GM12878 (cell line): ENCODE measurements around the gene MED22. TPM values are rescaled to one million over a fixed set of nuclear protein-coding genes. Genes with fewer than 3 reads are reported as not detected.

Experiments
- ATAC-seq: fragments of 200-7000 bp; cut with Tn5 transposase; 3 replicates; pipeline ENCODE4 v1.9.1; 2020; ENCODE audit warnings: mild to moderate bottlenecking, moderate library complexity
- BruUV-seq: library from RNA; stranded (reverse); fragments of 400-500 nt; replicated peaks from 2 replicates; lab custom pipeline; 2021; lab: Mats Ljungman, UMichigan
- CTCF ChIA-PET: fragments of 300-600 bp; sonication (Branson Sonifier 250); formaldehyde crosslinking; extraction: SDS; loops from one replicate; lab custom pipeline; 2021; ENCODE audit warnings: inconsistent platforms; lab: Yijun Ruan, JAX
- POLR2A ChIA-PET: fragments of 350-600 bp; formaldehyde crosslinking; extraction: SDS; loops from one replicate; lab custom pipeline; 2021; ENCODE audit warnings: inconsistent platforms; lab: Charles Lee
- RAD21 ChIA-PET: fragments of 300-600 bp; sonication (Branson Sonifier 250); formaldehyde crosslinking; loops from one replicate; lab custom pipeline; 2023; ENCODE audit warnings: antibody characterized with exemption; ENCODE audit not compliant: unreplicated experiment; lab: Charles Lee
- SMC1A ChIA-PET: fragments of 300-600 bp; sonication (Branson Sonifier 250); formaldehyde crosslinking; loops from one replicate; lab custom pipeline; 2023; ENCODE audit not compliant: unreplicated experiment, uncharacterized antibody; lab: Charles Lee
- DNase-seq: peaks from one replicate; pipeline ENCODE4 v3.0.0-alpha.2; 2011; ENCODE audit warnings: low read depth, low spot score
- FAIRE-seq: peaks from 3 replicates; lab custom pipeline; 2011; peaks lifted over from hg19 to GRCh38; lab: Jason Lieb, UNC
- H2AFZ ChIP-seq: 2 replicates; pipeline ENCODE4 v1.6.0; 2011; ENCODE audit warnings: low read depth, low read length, control low read depth; ENCODE audit not compliant: control insufficient read depth
- H3K27ac ChIP-seq: 2 replicates; pipeline ENCODE4 v1.5.1; 2011; ENCODE audit warnings: control low read depth; ENCODE audit not compliant: control insufficient read depth, insufficient read depth
- H3K27me3 ChIP-seq, 2 experiments: replicated peaks in 1 of 2; 2 replicates each; pipeline versions ENCODE4 v1.6.0 to v1.6.1; 2011; ENCODE audit warnings: low read length in 1 of 2; ENCODE audit not compliant: control insufficient read depth in 2 of 2, insufficient read depth in 2 of 2
- H3K36me3 ChIP-seq, 2 experiments: 2 replicates each; pipeline ENCODE4 v1.5.1; 2011; ENCODE audit warnings: low read length in 1 of 2; ENCODE audit not compliant: control insufficient read depth in 2 of 2, insufficient read depth in 2 of 2
- H3K4me1 ChIP-seq: 2 replicates; pipeline ENCODE4 v1.6.1; 2011; ENCODE audit warnings: mild to moderate bottlenecking, low read length, moderate library complexity, mixed read lengths; ENCODE audit not compliant: control insufficient read depth, insufficient read depth
- H3K4me2 ChIP-seq: 2 replicates; pipeline ENCODE4 v1.6.0; 2011; ENCODE audit warnings: control low read depth; ENCODE audit not compliant: control insufficient read depth, insufficient read depth
- H3K4me3 ChIP-seq: fragments of 200-600 bp; sonication (generic); 2 replicates; pipeline ENCODE4 v1.5.1; 2016
- H3K79me2 ChIP-seq: 2 replicates; pipeline ENCODE4 v1.6.0; 2011; ENCODE audit warnings: low read length; ENCODE audit not compliant: control insufficient read depth, insufficient read depth
- H3K9ac ChIP-seq: 2 replicates; pipeline ENCODE4 v1.8.0; 2011; ENCODE audit warnings: low read length, control low read depth, mixed read lengths; ENCODE audit not compliant: control insufficient read depth, insufficient read depth
- H3K9me3 ChIP-seq: replicated peaks from 3 replicates; pipeline ENCODE4 v1.5.1; 2011; ENCODE audit warnings: mild to moderate bottlenecking, low read length; ENCODE audit not compliant: control insufficient read depth, insufficient read depth
- H4K20me1 ChIP-seq: 2 replicates; pipeline ENCODE4 v1.6.0; 2011; ENCODE audit not compliant: control insufficient read depth, insufficient read depth
- CBFB ChIP-seq: IDR thresholded peaks from 2 replicates; pipeline ENCODE4 v1.6.1; 2016; ENCODE audit warnings: antibody characterized with exemption, low read depth
- CHD2 ChIP-seq: IDR thresholded peaks from 2 replicates; pipeline ENCODE4 v1.6.1; 2011; ENCODE audit warnings: low read depth, low read length, improper control_type of control experiment, borderline replicate concordance
- GABPA ChIP-seq: IDR thresholded peaks from 2 replicates; pipeline ENCODE4 v1.6.1; 2014; ENCODE audit warnings: antibody characterized with exemption, low read depth, mild to moderate bottlenecking, inconsistent platforms
- KDM1A ChIP-seq: fragments of 200-600 bp; sonication (generic); IDR thresholded peaks from 2 replicates; pipeline ENCODE4 v1.6.1; 2016; ENCODE audit warnings: borderline replicate concordance
- MXI1 ChIP-seq: fragments of 150-350 bp; IDR thresholded peaks from 2 replicates; pipeline ENCODE4 v1.6.1; 2011; ENCODE audit warnings: low read depth, mild to moderate bottlenecking, inconsistent platforms, low read length, improper control_type of control experiment
- NR2F1 ChIP-seq: fragments of 450-650 bp; conservative IDR thresholded peaks from 2 replicates; pipeline ENCODE4 v1.6.1; 2017; ENCODE audit warnings: mild to moderate bottlenecking
- SREBF2 ChIP-seq: IDR thresholded peaks from 2 replicates; pipeline ENCODE4 v1.6.1; 2012; ENCODE audit warnings: mild to moderate bottlenecking, low read length
- YY1 ChIP-seq: IDR thresholded peaks from 2 replicates; pipeline ENCODE4 v1.6.1; 2011; ENCODE audit warnings: low read depth, mild to moderate bottlenecking, low read length
- WGBS: methylation state at CpG from one replicate; pipeline ENCODE4 v1.1.6; 2016; ENCODE audit warnings: low lambda C conversion rate; ENCODE audit not compliant: insufficient replicate concordance, insufficient coverage; ENCODE audit errors: missing lambda C conversion rate; 5-methylcytosine and 5-hydroxymethylcytosine counted together
- in situ Hi-C: fragments of 300-500 bp; cut with MboI; formaldehyde crosslinking; loops from 9 replicates; pipeline ENCODE4 v1.14.3; 2018; ENCODE audit warnings: mixed read lengths
- intact Hi-C: fragments of 100-400 bp; cut with micrococcal nuclease; formaldehyde crosslinking; loops from one replicate; pipeline ENCODE4 v1.14.2; 2022; ENCODE audit not compliant: unreplicated experiment
- polyA plus RNA-seq, 11 experiments: library from polyadenylated mRNA; depleted of rRNA in 4 of 11; unstranded in 6 of 11; stranded (reverse) in 5 of 11; fragments of >200 nt; fragmentation: Nextera tagmentation in 4 of 11; fragmentation: Illumina TruSeq in 1 of 11; extraction: Ambion mirVana in 4 of 11; extraction: Trizol in 1 of 11; gene quantifications; 1 replicate in 1 of 11; 2 replicates in 10 of 11; pipeline versions ENCODE4 v1.2.1 to v1.2.3, GENCODE V29; 2011 to 2016; ENCODE audit warnings: inconsistent platforms in 2 of 11, missing spikeins in 2 of 11, low read depth in 1 of 11
- total RNA-seq, 4 experiments: library from RNA; depleted of rRNA in 3 of 4; stranded (reverse); fragments of >200 nt in 3 of 4; fragmentation: Illumina TruSeq in 1 of 4; extraction: Trizol in 1 of 4; gene quantifications; 2 replicates each; pipeline versions ENCODE4 v1.2.1 to v1.2.3, GENCODE V29; 2013 to 2021
- TF ChIP-seq, protein P1 (sequence below), 3 experiments: IDR thresholded peaks in 2 of 3; conservative IDR thresholded peaks in 1 of 3; 2 replicates each; pipeline ENCODE4 v1.5.1; 2011; ENCODE audit warnings: low read depth in 3 of 3, low read length in 3 of 3, mild to moderate bottlenecking in 3 of 3, control low read depth in 2 of 3, moderate library complexity in 2 of 3, inconsistent platforms in 1 of 3, mixed read lengths in 1 of 3; ENCODE audit not compliant: control insufficient read depth in 2 of 3, insufficient read depth in 1 of 3; ENCODE audit errors: extremely low read depth in 1 of 3
- TF ChIP-seq, protein P2 (sequence below): fragments of 450-650 bp; formaldehyde crosslinking; IDR thresholded peaks from 2 replicates; pipeline ENCODE4 v1.4.0; 2020; ENCODE audit warnings: mild to moderate bottlenecking, moderate library complexity
- TF ChIP-seq, protein P3 (sequence below): fragments of 150-350 bp; IDR thresholded peaks from 2 replicates; pipeline ENCODE4 v1.6.1; 2014; ENCODE audit warnings: mild to moderate bottlenecking, low read depth, low read length
- TF ChIP-seq, protein P4 (sequence below): fragments of 450-650 bp; formaldehyde crosslinking; IDR thresholded peaks from 2 replicates; pipeline ENCODE4 v1.4.0; 2022; ENCODE audit warnings: mild to moderate bottlenecking, moderate library complexity

The MED22 gene
- total and polyA plus RNA-seq, 10 of the 15 experiments (the other 5 are each of a cell fraction or from before 2014, with no cell fraction given): 1.4 to 42.1 (median 24.6) TPM

DNA sequence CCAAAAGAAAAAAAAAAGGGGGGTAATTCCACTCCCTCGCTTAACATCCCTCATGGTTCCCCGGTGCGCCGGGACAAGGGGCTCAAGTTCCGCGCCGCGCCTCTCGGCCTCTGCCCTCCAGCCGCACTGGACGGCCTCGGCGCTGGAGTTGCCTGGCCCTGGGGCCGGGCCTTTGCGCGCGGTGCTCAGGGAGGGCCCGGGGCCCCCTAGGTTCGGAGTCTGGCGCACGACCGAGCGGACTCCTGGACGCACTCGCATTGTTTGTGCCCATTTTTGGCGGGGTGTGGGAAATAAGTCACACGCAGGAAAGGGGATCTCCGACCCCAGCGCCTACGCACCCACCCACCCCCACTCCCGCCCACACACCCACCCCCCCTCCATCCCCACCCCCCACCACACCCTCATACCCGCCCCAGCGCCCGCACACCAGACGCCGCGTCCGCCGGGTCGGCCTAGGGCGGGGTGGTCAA is 381 bp downstream of the MED22 start:
- Histone ChIP-seq H3K4me2 (no peak overlapping the region), H3K27ac (peak overlapping the region; percentile 96), H3K4me1 (peaks cover 12% of the 10 kb centered on the region), H3K9me3 (no peaks in the 10 kb centered on the region), H3K9ac (peak overlapping the region; percentile 90), H3K79me2 (peaks cover 47% of the 10 kb centered on the region), H3K4me3 (peak overlapping the region; percentile 100), H4K20me1 (no peaks in the 10 kb centered on the region; the same call in 1 of the 2 replicates), H2AFZ (peak overlapping the region; percentile 1), H3K27me3 (no peaks in the 10 kb centered on the region), H3K36me3 (peaks cover 34 to 37% of the 10 kb centered on the region in 2 experiments)
- ChIA-PET POLR2A (interaction anchor here (0.7 to 2.9 kb wide), 8 partner anchors 9 to 201 kb away, joined by 3 to 13 read pairs (median 6); partner anchors contain the start of genes CACFD1, STKLD1, SURF1 and SURF2), RAD21 (interaction anchor here (1.1 kb wide), 1 partner anchor 29 kb away, joined by 4 read pairs; the partner anchor contains the start of gene STKLD1), CTCF (interaction anchor here (0.6 to 1.9 kb wide), 3 partner anchors 18 to 27 kb away, joined by 3 to 6 read pairs (median 4); no protein-coding TSS in a partner anchor), SMC1A (interaction anchor here (0.9 to 1.1 kb wide), 5 partner anchors 12 to 69 kb away, joined by 3 to 5 read pairs (median 4); partner anchors contain the start of gene STKLD1)
- BruUV-seq: no TSS peak
- DNase-seq (peak; percentile 28), FAIRE-seq (no peak), ATAC-seq (peak; percentile 73)
- in situ Hi-C loops (no loop called here), intact Hi-C loops (loop anchor here (1.0 to 5.0 kb wide), 2 partner anchors 11 to 130 kb away; partner anchors contain the start of genes SLC2A6 and SURF6)
- WGBS: 2% methylated on average over 17 of the region's 41 CpGs
- no peak for TF ChIP-seq KDM1A
- TF ChIP-seq, protein P1, sequence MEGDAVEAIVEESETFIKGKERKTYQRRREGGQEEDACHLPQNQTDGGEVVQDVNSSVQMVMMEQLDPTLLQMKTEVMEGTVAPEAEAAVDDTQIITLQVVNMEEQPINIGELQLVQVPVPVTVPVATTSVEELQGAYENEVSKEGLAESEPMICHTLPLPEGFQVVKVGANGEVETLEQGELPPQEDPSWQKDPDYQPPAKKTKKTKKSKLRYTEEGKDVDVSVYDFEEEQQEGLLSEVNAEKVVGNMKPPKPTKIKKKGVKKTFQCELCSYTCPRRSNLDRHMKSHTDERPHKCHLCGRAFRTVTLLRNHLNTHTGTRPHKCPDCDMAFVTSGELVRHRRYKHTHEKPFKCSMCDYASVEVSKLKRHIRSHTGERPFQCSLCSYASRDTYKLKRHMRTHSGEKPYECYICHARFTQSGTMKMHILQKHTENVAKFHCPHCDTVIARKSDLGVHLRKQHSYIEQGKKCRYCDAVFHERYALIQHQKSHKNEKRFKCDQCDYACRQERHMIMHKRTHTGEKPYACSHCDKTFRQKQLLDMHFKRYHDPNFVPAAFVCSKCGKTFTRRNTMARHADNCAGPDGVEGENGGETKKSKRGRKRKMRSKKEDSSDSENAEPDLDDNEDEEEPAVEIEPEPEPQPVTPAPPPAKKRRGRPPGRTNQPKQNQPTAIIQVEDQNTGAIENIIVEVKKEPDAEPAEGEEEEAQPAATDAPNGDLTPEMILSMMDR (IDR thresholded peaks at IDR 0.05 in 2 of 3, conservative IDR thresholded peaks at IDR 0.05 in 1 of 3; ENCODE audit: control insufficient read depth in 2 of 3, extremely low read depth in 1 of 3, insufficient read depth in 1 of 3, low read depth in 3 of 3, low read length in 3 of 3): 0 out of 6 replicates have a peak, but pooled peaks of 1 of the 3 experiments have one; percentile 1
- no peak for TF ChIP-seq CBFB
- TF ChIP-seq, protein P2, sequence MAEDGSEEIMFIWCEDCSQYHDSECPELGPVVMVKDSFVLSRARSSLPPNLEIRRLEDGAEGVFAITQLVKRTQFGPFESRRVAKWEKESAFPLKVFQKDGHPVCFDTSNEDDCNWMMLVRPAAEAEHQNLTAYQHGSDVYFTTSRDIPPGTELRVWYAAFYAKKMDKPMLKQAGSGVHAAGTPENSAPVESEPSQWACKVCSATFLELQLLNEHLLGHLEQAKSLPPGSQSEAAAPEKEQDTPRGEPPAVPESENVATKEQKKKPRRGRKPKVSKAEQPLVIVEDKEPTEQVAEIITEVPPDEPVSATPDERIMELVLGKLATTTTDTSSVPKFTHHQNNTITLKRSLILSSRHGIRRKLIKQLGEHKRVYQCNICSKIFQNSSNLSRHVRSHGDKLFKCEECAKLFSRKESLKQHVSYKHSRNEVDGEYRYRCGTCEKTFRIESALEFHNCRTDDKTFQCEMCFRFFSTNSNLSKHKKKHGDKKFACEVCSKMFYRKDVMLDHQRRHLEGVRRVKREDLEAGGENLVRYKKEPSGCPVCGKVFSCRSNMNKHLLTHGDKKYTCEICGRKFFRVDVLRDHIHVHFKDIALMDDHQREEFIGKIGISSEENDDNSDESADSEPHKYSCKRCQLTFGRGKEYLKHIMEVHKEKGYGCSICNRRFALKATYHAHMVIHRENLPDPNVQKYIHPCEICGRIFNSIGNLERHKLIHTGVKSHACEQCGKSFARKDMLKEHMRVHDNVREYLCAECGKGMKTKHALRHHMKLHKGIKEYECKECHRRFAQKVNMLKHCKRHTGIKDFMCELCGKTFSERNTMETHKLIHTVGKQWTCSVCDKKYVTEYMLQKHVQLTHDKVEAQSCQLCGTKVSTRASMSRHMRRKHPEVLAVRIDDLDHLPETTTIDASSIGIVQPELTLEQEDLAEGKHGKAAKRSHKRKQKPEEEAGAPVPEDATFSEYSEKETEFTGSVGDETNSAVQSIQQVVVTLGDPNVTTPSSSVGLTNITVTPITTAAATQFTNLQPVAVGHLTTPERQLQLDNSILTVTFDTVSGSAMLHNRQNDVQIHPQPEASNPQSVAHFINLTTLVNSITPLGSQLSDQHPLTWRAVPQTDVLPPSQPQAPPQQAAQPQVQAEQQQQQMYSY: no peak
- 0 out of 2 replicates have a peak, but pooled peaks have one; percentile 14 for TF ChIP-seq YY1
- TF ChIP-seq, protein P3, sequence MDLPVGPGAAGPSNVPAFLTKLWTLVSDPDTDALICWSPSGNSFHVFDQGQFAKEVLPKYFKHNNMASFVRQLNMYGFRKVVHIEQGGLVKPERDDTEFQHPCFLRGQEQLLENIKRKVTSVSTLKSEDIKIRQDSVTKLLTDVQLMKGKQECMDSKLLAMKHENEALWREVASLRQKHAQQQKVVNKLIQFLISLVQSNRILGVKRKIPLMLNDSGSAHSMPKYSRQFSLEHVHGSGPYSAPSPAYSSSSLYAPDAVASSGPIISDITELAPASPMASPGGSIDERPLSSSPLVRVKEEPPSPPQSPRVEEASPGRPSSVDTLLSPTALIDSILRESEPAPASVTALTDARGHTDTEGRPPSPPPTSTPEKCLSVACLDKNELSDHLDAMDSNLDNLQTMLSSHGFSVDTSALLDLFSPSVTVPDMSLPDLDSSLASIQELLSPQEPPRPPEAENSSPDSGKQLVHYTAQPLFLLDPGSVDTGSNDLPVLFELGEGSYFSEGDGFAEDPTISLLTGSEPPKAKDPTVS: no peak
- TF ChIP-seq, protein P4, sequence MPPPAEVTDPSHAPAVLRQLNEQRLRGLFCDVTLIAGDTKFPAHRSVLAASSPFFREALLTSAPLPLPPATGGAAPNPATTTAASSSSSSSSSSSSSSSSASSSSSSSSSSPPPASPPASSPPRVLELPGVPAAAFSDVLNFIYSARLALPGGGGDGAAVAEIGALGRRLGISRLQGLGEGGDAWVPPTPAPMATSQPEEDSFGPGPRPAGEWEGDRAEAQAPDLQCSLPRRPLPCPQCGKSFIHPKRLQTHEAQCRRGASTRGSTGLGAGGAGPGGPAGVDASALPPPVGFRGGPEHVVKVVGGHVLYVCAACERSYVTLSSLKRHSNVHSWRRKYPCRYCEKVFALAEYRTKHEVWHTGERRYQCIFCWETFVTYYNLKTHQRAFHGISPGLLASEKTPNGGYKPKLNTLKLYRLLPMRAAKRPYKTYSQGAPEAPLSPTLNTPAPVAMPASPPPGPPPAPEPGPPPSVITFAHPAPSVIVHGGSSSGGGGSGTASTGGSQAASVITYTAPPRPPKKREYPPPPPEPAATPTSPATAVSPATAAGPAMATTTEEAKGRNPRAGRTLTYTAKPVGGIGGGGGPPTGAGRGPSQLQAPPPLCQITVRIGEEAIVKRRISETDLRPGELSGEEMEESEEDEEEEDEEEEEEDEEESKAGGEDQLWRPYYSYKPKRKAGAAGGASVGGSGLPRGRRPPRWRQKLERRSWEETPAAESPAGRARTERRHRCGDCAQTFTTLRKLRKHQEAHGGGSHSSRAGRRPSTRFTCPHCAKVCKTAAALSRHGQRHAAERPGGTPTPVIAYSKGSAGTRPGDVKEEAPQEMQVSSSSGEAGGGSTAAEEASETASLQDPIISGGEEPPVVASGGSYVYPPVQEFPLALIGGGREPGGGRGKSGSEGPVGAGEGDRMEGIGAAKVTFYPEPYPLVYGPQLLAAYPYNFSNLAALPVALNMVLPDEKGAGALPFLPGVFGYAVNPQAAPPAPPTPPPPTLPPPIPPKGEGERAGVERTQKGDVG: no peak
- TF ChIP-seq MXI1: peak; percentile 65; the same call in 1 of the 2 replicates
- TF ChIP-seq NR2F1: 0 out of 2 replicates have a peak, but pooled peaks have one; percentile 41
- TF ChIP-seq SREBF2: no peak
- no peak for TF ChIP-seq CHD2
- TF ChIP-seq GABPA: no peak
